ENCODE results near the gene CRYBG2.
"Not testable (repeated sequence)": the region's sequence is repeated elsewhere in the genome, so short reads cannot be mapped to it uniquely, and the experiment has no call there.

Gene CRYBG2

DNA sequence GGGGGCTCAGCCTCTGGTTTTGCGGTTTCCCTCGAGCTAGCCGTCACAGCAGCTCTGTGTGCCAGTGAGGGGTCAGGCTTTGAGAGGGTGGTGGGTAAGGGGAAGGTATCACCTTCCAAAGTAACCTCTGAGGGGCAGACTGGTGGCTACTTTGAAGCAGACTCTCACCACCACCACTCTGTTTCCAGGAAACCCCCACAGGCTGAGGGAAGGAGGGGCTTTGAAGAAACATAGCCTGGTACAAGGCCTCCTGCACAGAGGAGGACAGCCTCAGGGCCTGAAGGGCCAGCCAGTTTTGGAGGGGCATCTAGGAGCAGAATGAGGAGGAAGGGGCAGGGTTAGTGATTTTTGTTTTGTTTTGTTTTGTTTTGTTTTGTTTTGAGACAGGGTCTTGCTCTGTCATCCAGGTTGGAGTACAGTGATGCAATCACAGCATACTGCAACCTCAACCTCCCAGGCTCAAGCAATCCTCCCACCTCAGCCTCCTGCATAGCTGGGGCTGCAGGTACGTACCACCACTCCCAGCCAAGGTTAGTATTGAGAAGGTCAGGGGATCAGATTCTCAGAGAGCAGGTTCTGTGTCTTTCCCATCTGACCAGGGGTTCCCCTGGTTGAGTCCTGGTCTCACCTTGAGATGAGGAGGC lies 35.8 kb upstream of the CRYBG2 start:
- ChIA-PET POLR2A (no interaction called here), CTCF (interaction anchor here (1.1 to 3.5 kb wide), 5 partner anchors 12 to 115 kb away, joined by 3 to 17 read pairs (median 7); no protein-coding TSS in a partner anchor)
- H3K27me3 ChIP-seq (replicated peaks in 2 of 5; ENCODE audit: control insufficient read depth in 4 of 5, insufficient read depth in 5 of 5, low read length in 4 of 5): no peaks in the 10 kb centered on the region
- WGBS (ENCODE audit: insufficient coverage): no CpG with 5 or more reads among the region's 4 CpGs
- DNase-seq: no peak
- no peak overlapping the region for H3K27ac ChIP-seq (ENCODE audit: insufficient read depth in 1 of 2, low read depth in 1 of 2, low read length in 2 of 2, poor library complexity in 1 of 2, severe bottlenecking in 2 of 2)
- H3K36me3 ChIP-seq (ENCODE audit: control insufficient read depth in 4 of 4, insufficient read depth in 4 of 4, low read length in 3 of 4): no peaks in the 10 kb centered on the region
- peaks cover 5 to 37% (median 10%) of the 10 kb centered on the region in 4 experiments for H3K4me1 ChIP-seq (ENCODE audit: control extremely low read depth in 1 of 4, control insufficient read depth in 4 of 4, insufficient read depth in 4 of 4, low read length in 3 of 4)
- H3K9me3 ChIP-seq (ENCODE audit: control extremely low read depth in 1 of 5, control insufficient read depth in 4 of 5, insufficient read depth in 2 of 5, low read depth in 1 of 5, low read length in 4 of 5): no peaks in the 10 kb centered on the region
- no peak overlapping the region for H3K4me3 ChIP-seq (ENCODE audit: control insufficient read depth in 1 of 7, extremely low read depth in 1 of 7, insufficient read depth in 4 of 7, low read depth in 2 of 7, low read length in 6 of 7)

- Histone ChIP-seq H3K27me3 (replicated peaks in 2 of 5; ENCODE audit: control insufficient read depth in 4 of 5, insufficient read depth in 5 of 5, low read length in 4 of 5) (no peaks in the 10 kb centered on the region), H3K4me3 (ENCODE audit: control insufficient read depth in 1 of 7, extremely low read depth in 1 of 7, insufficient read depth in 4 of 7, low read depth in 2 of 7, low read length in 6 of 7) (no peak overlapping the region), H3K9me3 (ENCODE audit: control extremely low read depth in 1 of 5, control insufficient read depth in 4 of 5, insufficient read depth in 2 of 5, low read depth in 1 of 5, low read length in 4 of 5) (no peaks in the 10 kb centered on the region), H3K4me1 (ENCODE audit: control extremely low read depth in 1 of 4, control insufficient read depth in 4 of 4, insufficient read depth in 4 of 4, low read length in 3 of 4) (peaks cover 5 to 37% (median 10%) of the 10 kb centered on the region in 4 experiments), H3K36me3 (ENCODE audit: control insufficient read depth in 4 of 4, insufficient read depth in 4 of 4, low read length in 3 of 4) (no peaks in the 10 kb centered on the region), H3K27ac (ENCODE audit: insufficient read depth in 1 of 2, low read depth in 1 of 2, low read length in 2 of 2, poor library complexity in 1 of 2, severe bottlenecking in 2 of 2) (no peak overlapping the region)
- ChIA-PET POLR2A (no interaction called here), CTCF (interaction anchor here (1.1 to 3.5 kb wide), 4 partner anchors 11 to 115 kb away, joined by 3 to 17 read pairs (median 6); no protein-coding TSS in a partner anchor)
- 88% methylated on average over 6 of the region's 7 CpGs for WGBS (ENCODE audit: insufficient coverage)
- DNase-seq: no peak
Observed at GRCh38 chr1:26388791-26389445, 35.0 kb upstream of the CRYBG2 start.

GRCh38 chr1:26387447-26387846 lies 33.5 kb upstream of the CRYBG2 start:
- ChIA-PET CTCF (interaction anchor here (0.7 kb wide), 1 partner anchor 111 kb away, joined by 3 read pairs; no protein-coding TSS in a partner anchor), POLR2A (no interaction called here)
- no peak overlapping the region for H3K4me3 ChIP-seq (ENCODE audit: control insufficient read depth in 1 of 7, extremely low read depth in 1 of 7, insufficient read depth in 4 of 7, low read depth in 2 of 7, low read length in 6 of 7)
- no peaks in the 10 kb centered on the region for H3K27me3 ChIP-seq (replicated peaks in 2 of 5; ENCODE audit: control insufficient read depth in 4 of 5, insufficient read depth in 5 of 5, low read length in 4 of 5)
- H3K9me3 ChIP-seq (ENCODE audit: control extremely low read depth in 1 of 5, control insufficient read depth in 4 of 5, insufficient read depth in 2 of 5, low read depth in 1 of 5, low read length in 4 of 5): no peaks in the 10 kb centered on the region
- H3K4me1 ChIP-seq (ENCODE audit: control extremely low read depth in 1 of 4, control insufficient read depth in 4 of 4, insufficient read depth in 4 of 4, low read length in 3 of 4): peaks cover 5 to 37% (median 10%) of the 10 kb centered on the region in 4 experiments
- no peak overlapping the region for H3K27ac ChIP-seq (ENCODE audit: insufficient read depth in 1 of 2, low read depth in 1 of 2, low read length in 2 of 2, poor library complexity in 1 of 2, severe bottlenecking in 2 of 2)
- 97% methylated on average over 5 of the region's 7 CpGs for WGBS (ENCODE audit: insufficient coverage)
- no peak for DNase-seq
- H3K36me3 ChIP-seq (ENCODE audit: control insufficient read depth in 4 of 4, insufficient read depth in 4 of 4, low read length in 3 of 4): no peaks in the 10 kb centered on the region

DNA sequence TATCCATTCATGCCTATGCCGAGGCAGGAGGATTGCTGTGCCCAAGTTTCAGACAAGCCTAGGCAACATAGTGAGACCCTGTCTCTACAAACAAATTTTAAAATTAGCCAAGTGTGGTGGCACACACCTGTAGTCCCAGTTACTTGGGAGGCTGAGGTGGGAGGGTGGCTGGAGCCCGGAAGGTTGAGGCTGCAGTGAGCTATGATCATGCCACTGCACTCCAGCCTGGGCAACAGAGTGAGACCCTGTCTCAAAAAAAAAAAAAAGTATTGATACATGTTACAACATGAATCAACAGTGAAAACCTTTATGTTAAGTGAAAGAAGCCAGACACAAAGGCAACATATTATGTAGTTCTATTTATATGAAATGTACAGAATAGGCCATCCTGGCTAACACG lies 31.1 kb upstream of the CRYBG2 start:
- H3K4me1 ChIP-seq (ENCODE audit: control extremely low read depth in 1 of 4, control insufficient read depth in 4 of 4, insufficient read depth in 4 of 4, low read length in 3 of 4): peaks cover 5 to 29% (median 10%) of the 10 kb centered on the region in 4 experiments

GRCh38 chr1:26384076-26384475 lies 30.1 kb upstream of the CRYBG2 start:
- POLR2A ChIA-PET: no interaction called here
- no peaks in the 10 kb centered on the region for H3K9me3 ChIP-seq (ENCODE audit: control extremely low read depth in 1 of 5, control insufficient read depth in 4 of 5, insufficient read depth in 2 of 5, low read depth in 1 of 5, low read length in 4 of 5)
- no peak overlapping the region for H3K4me3 ChIP-seq (ENCODE audit: control insufficient read depth in 1 of 7, extremely low read depth in 1 of 7, insufficient read depth in 4 of 7, low read depth in 2 of 7, low read length in 6 of 7)
- WGBS (ENCODE audit: insufficient coverage): 100% methylated on average over 1 of the region's 3 CpGs
- no peak for DNase-seq
- H3K27me3 ChIP-seq (replicated peaks in 2 of 5; ENCODE audit: control insufficient read depth in 4 of 5, insufficient read depth in 5 of 5, low read length in 4 of 5): no peaks in the 10 kb centered on the region
- H3K36me3 ChIP-seq (ENCODE audit: control insufficient read depth in 4 of 4, insufficient read depth in 4 of 4, low read length in 3 of 4): no peaks in the 10 kb centered on the region
- peaks cover 5 to 23% (median 10%) of the 10 kb centered on the region in 4 experiments for H3K4me1 ChIP-seq (ENCODE audit: control extremely low read depth in 1 of 4, control insufficient read depth in 4 of 4, insufficient read depth in 4 of 4, low read length in 3 of 4)
- H3K27ac ChIP-seq (ENCODE audit: insufficient read depth in 1 of 2, low read depth in 1 of 2, low read length in 2 of 2, poor library complexity in 1 of 2, severe bottlenecking in 2 of 2): no peak overlapping the region
- CTCF ChIA-PET: no interaction called here

More for the DNA sequence above, 31.1 kb upstream of the CRYBG2 start:
- H3K9me3 ChIP-seq (ENCODE audit: control extremely low read depth in 1 of 5, control insufficient read depth in 4 of 5, insufficient read depth in 2 of 5, low read depth in 1 of 5, low read length in 4 of 5); H3K27me3 ChIP-seq (replicated peaks in 2 of 5; ENCODE audit: control insufficient read depth in 4 of 5, insufficient read depth in 5 of 5, low read length in 4 of 5); POLR2A ChIA-PET; DNase-seq; H3K27ac ChIP-seq (ENCODE audit: insufficient read depth in 1 of 2, low read depth in 1 of 2, low read length in 2 of 2, poor library complexity in 1 of 2, severe bottlenecking in 2 of 2); H3K4me3 ChIP-seq (ENCODE audit: control insufficient read depth in 1 of 7, extremely low read depth in 1 of 7, insufficient read depth in 4 of 7, low read depth in 2 of 7, low read length in 6 of 7); H3K36me3 ChIP-seq (ENCODE audit: control insufficient read depth in 4 of 4, insufficient read depth in 4 of 4, low read length in 3 of 4): not testable (repeated sequence)
- CTCF ChIA-PET: interaction anchor here (1.8 kb wide), 1 partner anchor 22 kb away, joined by 6 read pairs; no protein-coding TSS in a partner anchor
- 100% methylated on average over 1 of the region's 3 CpGs for whole genome bisulfite sequencing (ENCODE audit: insufficient coverage)

DNA sequence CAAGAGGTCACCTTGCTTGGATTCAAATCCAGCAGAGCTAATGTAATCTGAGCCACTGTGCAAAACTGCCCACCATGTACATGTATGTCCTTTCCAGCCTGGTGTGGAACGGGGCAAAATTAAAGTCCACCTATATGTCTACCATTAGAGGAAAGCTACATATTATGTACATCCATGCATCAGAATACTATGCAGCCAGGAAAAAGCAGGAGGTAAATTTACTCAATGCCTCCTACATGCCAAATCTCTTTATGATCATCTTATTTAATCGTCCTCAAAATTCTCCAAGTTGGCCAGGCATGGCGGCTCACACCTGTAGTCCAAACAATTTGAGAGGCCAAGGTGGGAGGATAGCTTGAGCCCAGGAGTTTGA lies 24.9 kb upstream of the CRYBG2 start:
- Histone ChIP-seq H3K9me3 (ENCODE audit: control extremely low read depth in 1 of 5, control insufficient read depth in 4 of 5, insufficient read depth in 2 of 5, low read depth in 1 of 5, low read length in 4 of 5) (no peaks in the 10 kb centered on the region), H3K36me3 (ENCODE audit: control insufficient read depth in 4 of 4, insufficient read depth in 4 of 4, low read length in 3 of 4) (no peaks in the 10 kb centered on the region), H3K4me3 (ENCODE audit: control insufficient read depth in 1 of 7, extremely low read depth in 1 of 7, insufficient read depth in 4 of 7, low read depth in 2 of 7, low read length in 6 of 7) (no peak overlapping the region), H3K27ac (ENCODE audit: insufficient read depth in 1 of 2, low read depth in 1 of 2, low read length in 2 of 2, poor library complexity in 1 of 2, severe bottlenecking in 2 of 2) (no peak overlapping the region), H3K4me1 (ENCODE audit: control extremely low read depth in 1 of 4, control insufficient read depth in 4 of 4, insufficient read depth in 4 of 4, low read length in 3 of 4) (peaks cover 10 to 52% (median 39%) of the 10 kb centered on the region in 4 experiments), H3K27me3 (replicated peaks in 2 of 5; ENCODE audit: control insufficient read depth in 4 of 5, insufficient read depth in 5 of 5, low read length in 4 of 5) (no peaks in the 10 kb centered on the region)
- ChIA-PET POLR2A (interaction anchor here (1.2 to 1.3 kb wide), 2 partner anchors 9 to 53 kb away, joined by 3 read pairs; partner anchors contain the start of gene DHDDS), CTCF (interaction anchor here (0.5 to 1.8 kb wide), 8 partner anchors 9 to 429 kb away, joined by 3 to 6 read pairs (median 4); partner anchors contain the start of gene ZNF593)
- whole genome bisulfite sequencing (ENCODE audit: insufficient coverage): 100% methylated on average over 2 of the region's 3 CpGs
- DNase-seq: no peak
